ENCODE measurements around the gene MRTFA. TPM values are rescaled to one million over a fixed set of nuclear protein-coding genes. Genes with fewer than 3 reads are reported as not detected.

Gene MRTFA
- total RNA-seq, 1 donor from 2014 or later: 105 TPM

- H3K9me3 Mint-ChIP-seq: peaks cover 4% of the 10 kb centered on the region
- TF ChIP-seq CTCF (IDR thresholded peaks at IDR 0.05; ENCODE audit: unreplicated experiment): no peak
- peak overlapping the region; percentile 37 for H3K27ac Mint-ChIP-seq
- no peak overlapping the region for H3K4me3 Mint-ChIP-seq
- no peak for DNase-seq (ENCODE audit: low spot score in 2 of 2, unreplicated experiment in 2 of 2)
- peaks cover 12% of the 10 kb centered on the region for H3K36me3 Mint-ChIP-seq
- H3K27me3 Mint-ChIP-seq (ENCODE audit: low read depth): no peaks in the 10 kb centered on the region
- peaks cover 39% of the 10 kb centered on the region for H3K4me1 Mint-ChIP-seq
Observed at GRCh38 chr22:40449676-40450035, 186.9 kb downstream of the MRTFA start.

- H3K27me3 Mint-ChIP-seq (ENCODE audit: low read depth): no peaks in the 10 kb centered on the region
- DNase-seq (ENCODE audit: low spot score in 2 of 2, unreplicated experiment in 2 of 2): no peak
- peaks cover 23% of the 10 kb centered on the region for H3K36me3 Mint-ChIP-seq
- peak overlapping the region; percentile 58 for H3K27ac Mint-ChIP-seq
- no peak for TF ChIP-seq CTCF (IDR thresholded peaks at IDR 0.05; ENCODE audit: unreplicated experiment)
- no peak overlapping the region for H3K4me3 Mint-ChIP-seq
- peaks cover 12% of the 10 kb centered on the region for H3K9me3 Mint-ChIP-seq
- H3K4me1 Mint-ChIP-seq: peaks cover 34% of the 10 kb centered on the region
Observed at GRCh38 chr22:40446203-40446602, 190.3 kb downstream of the MRTFA start.

GRCh38 chr22:40444178-40444831 is 192.2 kb downstream of the MRTFA start:
- H3K36me3 Mint-ChIP-seq: peaks cover 31% of the 10 kb centered on the region
- no peak for DNase-seq (ENCODE audit: low spot score in 2 of 2, unreplicated experiment in 2 of 2)
- no peak for TF ChIP-seq CTCF (IDR thresholded peaks at IDR 0.05; ENCODE audit: unreplicated experiment)
- H3K9me3 Mint-ChIP-seq: peaks cover 12% of the 10 kb centered on the region
- peaks cover 25% of the 10 kb centered on the region for H3K4me1 Mint-ChIP-seq
- no peak overlapping the region for H3K4me3 Mint-ChIP-seq
- H3K27me3 Mint-ChIP-seq (ENCODE audit: low read depth): no peaks in the 10 kb centered on the region
- peak overlapping the region; percentile 31 for H3K27ac Mint-ChIP-seq

GRCh38 chr22:40443732-40444131 is 192.8 kb downstream of the MRTFA start:
- Mint-ChIP-seq H3K9me3 (peaks cover 12% of the 10 kb centered on the region), H3K4me3 (no peak overlapping the region), H3K27ac (peak overlapping the region; percentile 31), H3K4me1 (peaks cover 24% of the 10 kb centered on the region), H3K36me3 (peaks cover 32% of the 10 kb centered on the region), H3K27me3 (ENCODE audit: low read depth) (no peaks in the 10 kb centered on the region)
- TF ChIP-seq CTCF (IDR thresholded peaks at IDR 0.05; ENCODE audit: unreplicated experiment): no peak
- DNase-seq (ENCODE audit: low spot score in 2 of 2, unreplicated experiment in 2 of 2): no peak

GRCh38 chr22:40441761-40442390 is 194.6 kb downstream of the MRTFA start:
- DNase-seq (ENCODE audit: low spot score in 2 of 2, unreplicated experiment in 2 of 2): no peak
- peaks cover 18% of the 10 kb centered on the region for H3K4me1 Mint-ChIP-seq
- peaks cover 12% of the 10 kb centered on the region for H3K9me3 Mint-ChIP-seq
- TF ChIP-seq CTCF (IDR thresholded peaks at IDR 0.05; ENCODE audit: unreplicated experiment): no peak
- H3K27ac Mint-ChIP-seq: no peak overlapping the region
- H3K27me3 Mint-ChIP-seq (ENCODE audit: low read depth): no peaks in the 10 kb centered on the region
- H3K36me3 Mint-ChIP-seq: peaks cover 34% of the 10 kb centered on the region
- H3K4me3 Mint-ChIP-seq: no peak overlapping the region

All from mesothelial cell of epicardium (in vitro differentiated cells).